Hepatocyte (in vitro differentiated cells): ENCODE measurements around the gene SIK2. TPM values are rescaled to one million over a fixed set of nuclear protein-coding genes. Genes with fewer than 3 reads are reported as not detected.
A peak's percentile ranks its signal among the peaks of the same experiment; 100 is the strongest.

Experiments used
- DNase-seq: peaks from one replicate; pipeline ENCODE4 v3.0.0-alpha.2; 2016; ENCODE audit warnings: low spot score
- H2AFZ ChIP-seq: fragments of 200-600 bp; sonication (generic); 2 replicates; pipeline ENCODE4 v1.6.0; 2016; ENCODE audit warnings: antibody characterized with exemption, mild to moderate bottlenecking
- H3K27ac ChIP-seq: fragments of 200-600 bp; sonication (generic); 2 replicates; pipeline ENCODE4 v1.5.1; 2016; ENCODE audit warnings: mild to moderate bottlenecking
- H3K27me3 ChIP-seq: fragments of 200-600 bp; sonication (generic); 2 replicates; pipeline ENCODE4 v1.6.1; 2016
- H3K36me3 ChIP-seq: fragments of 200-600 bp; sonication (generic); replicated peaks from 2 replicates; pipeline ENCODE4 v1.5.1; 2016; ENCODE audit warnings: low read depth; ENCODE audit not compliant: insufficient read depth
- H3K4me1 ChIP-seq: fragments of 200-600 bp; sonication (generic); 2 replicates; pipeline ENCODE4 v1.5.1; 2016; ENCODE audit warnings: mild to moderate bottlenecking, moderate library complexity; ENCODE audit not compliant: insufficient read depth
- H3K4me2 ChIP-seq: fragments of 200-600 bp; sonication (generic); 2 replicates; pipeline ENCODE4 v1.6.0; 2016
- H3K4me3 ChIP-seq: fragments of 200-600 bp; sonication (generic); 2 replicates; pipeline ENCODE4 v1.5.1; 2016; ENCODE audit warnings: mild to moderate bottlenecking
- H3K79me2 ChIP-seq: fragments of 200-600 bp; sonication (generic); 2 replicates; pipeline ENCODE4 v1.6.0; 2017; ENCODE audit warnings: mild to moderate bottlenecking
- H3K9me2 ChIP-seq: fragments of 200-600 bp; sonication (generic); replicated peaks from 2 replicates; pipeline ENCODE4 v1.6.0; 2017; ENCODE audit warnings: mild to moderate bottlenecking; ENCODE audit not compliant: insufficient read depth
- H3K9me3 ChIP-seq: fragments of 200-600 bp; sonication (generic); 2 replicates; pipeline ENCODE4 v1.5.1; 2016; ENCODE audit warnings: low read depth, mild to moderate bottlenecking
- H4K20me1 ChIP-seq: fragments of 200-600 bp; sonication (generic); 2 replicates; pipeline ENCODE4 v1.6.0; 2016; ENCODE audit warnings: mild to moderate bottlenecking; ENCODE audit not compliant: insufficient read depth, poor library complexity, severe bottlenecking
- CTCF ChIP-seq: fragments of 200-600 bp; sonication (generic); IDR thresholded peaks from 2 replicates; pipeline ENCODE4 v1.5.1; 2016; ENCODE audit warnings: antibody characterized with exemption, mild to moderate bottlenecking; ENCODE audit not compliant: poor library complexity
- EZH2 ChIP-seq: fragments of 200-600 bp; sonication (generic); IDR thresholded peaks from 2 replicates; pipeline ENCODE4 v1.6.1; 2016; ENCODE audit warnings: antibody characterized with exemption, mild to moderate bottlenecking, borderline replicate concordance
- EZH2phosphoT487 ChIP-seq: fragments of 200-600 bp; sonication (generic); IDR thresholded peaks from one replicate; pipeline ENCODE4 v1.6.1; 2018; ENCODE audit warnings: antibody characterized with exemption, mild to moderate bottlenecking, low read depth, moderate library complexity; ENCODE audit not compliant: unreplicated experiment, severe bottlenecking
- WGBS: methylation state at CpG from one replicate; pipeline ENCODE4 v1.1.6; 2016; ENCODE audit warnings: low lambda C conversion rate; ENCODE audit errors: missing lambda C conversion rate; 5-methylcytosine and 5-hydroxymethylcytosine counted together
- polyA plus RNA-seq: library from polyadenylated mRNA; unstranded; fragments of >200 nt; fragmentation: Nextera tagmentation; extraction: Ambion mirVana; gene quantifications from 2 replicates; pipeline ENCODE4 v1.2.1, GENCODE V29; 2016
- total RNA-seq: library from RNA; depleted of rRNA; stranded (reverse); fragments of >200 nt; gene quantifications from 2 replicates; pipeline ENCODE4 v1.2.3, GENCODE V29; 2014

SIK2 gene
- total and polyA plus RNA-seq, 2 experiments from 2014 or later = 3.1 to 22.2 TPM

DNA sequence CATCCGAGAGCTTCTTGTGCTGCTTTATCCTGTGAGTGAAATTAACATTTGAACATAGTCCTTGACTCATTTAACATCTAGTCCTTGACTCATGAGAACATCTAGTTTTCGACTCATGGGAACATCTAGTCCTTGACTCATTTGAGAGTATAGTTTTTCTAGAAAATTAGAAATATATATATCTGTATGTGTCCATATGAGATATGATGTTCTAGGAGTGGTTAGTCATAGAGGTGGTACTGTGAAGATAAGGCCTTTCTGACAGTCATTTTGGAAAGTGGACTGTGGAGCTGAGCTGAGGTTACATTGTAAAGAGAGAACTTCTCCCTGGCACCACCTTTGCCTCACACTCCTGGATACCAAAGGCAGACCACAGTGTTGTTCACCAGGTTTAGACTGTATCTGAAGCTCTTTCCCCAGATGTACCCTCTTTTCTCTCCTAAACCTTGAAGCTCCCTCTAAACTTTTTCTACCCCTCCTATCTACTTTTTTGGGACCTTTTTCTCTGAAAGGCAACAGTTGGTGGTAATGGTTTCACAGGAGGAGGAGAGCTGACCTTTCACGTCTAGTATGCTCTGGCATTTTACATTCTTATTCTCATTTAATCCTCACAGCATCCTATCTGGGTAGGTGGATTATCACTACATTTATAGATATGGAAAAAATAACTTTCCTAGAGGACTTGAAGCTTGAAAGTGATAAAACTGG lies 96.8 kb downstream of the SIK2 start:
- Histone ChIP-seq H3K4me1 (no peaks in the 10 kb centered on the region), H3K9me3 (no peaks in the 10 kb centered on the region), H3K36me3 (no peaks in the 10 kb centered on the region), H3K9me2 (no peaks in the 10 kb centered on the region), H3K4me3 (no peak overlapping the region), H3K27me3 (no peaks in the 10 kb centered on the region), H4K20me1 (no peaks in the 10 kb centered on the region), H3K79me2 (peaks cover 51% of the 10 kb centered on the region), H3K27ac (peak overlapping the region; percentile 50), H3K4me2 (no peak overlapping the region), H2AFZ (no peak overlapping the region)
- TF ChIP-seq EZH2 = no peak
- no peak for TF ChIP-seq CTCF
- TF ChIP-seq EZH2phosphoT487 = no peak
- no peak for DNase-seq
- 95% methylated on average over 3 of the region's 3 CpGs for WGBS

DNA sequence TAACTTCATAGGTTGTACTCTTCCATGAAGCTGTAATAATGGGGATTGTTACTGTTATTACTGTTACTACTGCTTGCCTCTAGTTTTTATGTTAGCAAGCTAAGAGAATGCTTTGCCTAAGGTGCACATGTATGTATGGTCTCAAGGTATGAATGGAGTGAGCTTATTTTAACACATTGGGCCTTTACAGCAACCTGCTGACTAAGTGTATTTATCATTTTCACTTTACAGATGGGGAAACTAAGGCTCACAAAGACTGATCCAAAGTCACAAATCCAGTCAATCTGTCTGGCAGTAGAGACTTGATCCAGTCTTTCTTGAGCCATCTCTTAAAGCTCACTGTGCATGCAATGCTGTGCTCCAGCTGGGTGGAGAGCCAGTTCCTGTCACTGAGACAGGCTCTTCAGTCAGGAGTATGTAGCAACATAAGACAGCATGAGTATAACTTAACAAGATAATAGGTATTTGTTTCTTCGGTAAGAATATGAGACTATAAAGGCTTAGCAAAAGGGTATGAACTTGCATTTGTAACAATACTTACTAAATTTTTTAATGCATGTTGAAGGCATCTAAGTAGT lies 97.4 kb downstream of the SIK2 start:
- TF ChIP-seq EZH2phosphoT487 (no peak), CTCF (no peak), EZH2 (no peak)
- Histone ChIP-seq H3K27ac (no peak overlapping the region), H3K9me3 (no peaks in the 10 kb centered on the region), H3K27me3 (no peaks in the 10 kb centered on the region), H3K79me2 (peaks cover 51% of the 10 kb centered on the region), H3K4me2 (no peak overlapping the region), H3K9me2 (no peaks in the 10 kb centered on the region), H3K4me1 (no peaks in the 10 kb centered on the region), H4K20me1 (no peaks in the 10 kb centered on the region), H3K4me3 (no peak overlapping the region), H2AFZ (no peak overlapping the region), H3K36me3 (no peaks in the 10 kb centered on the region)
- WGBS = 92% methylated on average over 1 of the region's 1 CpG
- DNase-seq = no peak

- H2AFZ ChIP-seq = no peak overlapping the region
Observed at GRCh38 chr11:111700162-111700561, 97.9 kb downstream of the SIK2 start.

More at GRCh38 chr11:111700162-111700561, 97.9 kb downstream of the SIK2 start:
- TF ChIP-seq EZH2phosphoT487 (no peak), EZH2 (no peak), CTCF (no peak)
- H3K9me2 ChIP-seq = no peaks in the 10 kb centered on the region
- H4K20me1 ChIP-seq = no peaks in the 10 kb centered on the region
- no peak for DNase-seq
- H3K4me1 ChIP-seq = no peaks in the 10 kb centered on the region
- no peaks in the 10 kb centered on the region for H3K9me3 ChIP-seq
- 95% methylated on average over 1 of the region's 1 CpG for WGBS
- no peak overlapping the region for H3K27ac ChIP-seq
- no peak overlapping the region for H3K4me2 ChIP-seq
- no peak overlapping the region for H3K4me3 ChIP-seq
- no peaks in the 10 kb centered on the region for H3K27me3 ChIP-seq
- H3K79me2 ChIP-seq = peaks cover 49% of the 10 kb centered on the region
- H3K36me3 ChIP-seq = no peaks in the 10 kb centered on the region
